Heart right ventricle (tissue), 16 donors: ENCODE results near the gene ATP13A1. TPM values are rescaled to one million over a fixed set of nuclear protein-coding genes. Genes with fewer than 3 reads are reported as not detected.
"Not testable (repeated sequence)": the region's sequence is repeated elsewhere in the genome, so short reads cannot be mapped to it uniquely, and the experiment has no call there.

Experiments
- ATAC-seq, 8 donors: fragments of 200-7000 bp; cut with Tn5 transposase; one replicate each; pipeline ENCODE4 v1.9.1; 2020; ENCODE audit warnings: mild to moderate bottlenecking in 8 of 8, moderate library complexity in 8 of 8, moderate number of reproducible peaks in 1 of 8
- DNase-seq, 2 donors: peaks; one replicate each; pipeline ENCODE4 v3.0.0-alpha.2; 2020
- H3K27ac ChIP-seq, 10 donors: fragments of 200-600 bp; sonication (generic) in 2 of 10; one replicate each; pipeline versions ENCODE4 v1.5.0 to v1.8.0; 2020 to 2022; ENCODE audit warnings: mild to moderate bottlenecking in 3 of 10
- H3K27me3 ChIP-seq, 7 donors: fragments of 200-600 bp; one replicate each; pipeline ENCODE4 v1.8.0; 2021 to 2022; ENCODE audit warnings: mild to moderate bottlenecking in 2 of 7
- H3K36me3 ChIP-seq, 9 donors: fragments of 200-600 bp; sonication (generic) in 1 of 9; one replicate each; pipeline versions ENCODE4 v1.5.0 to v1.8.0; 2020 to 2022; ENCODE audit warnings: mild to moderate bottlenecking in 2 of 9
- H3K4me1 ChIP-seq, 9 donors: fragments of 200-600 bp; sonication (generic) in 1 of 9; one replicate each; pipeline versions ENCODE4 v1.5.0 to v1.8.0; 2020 to 2022; ENCODE audit warnings: mild to moderate bottlenecking in 4 of 9
- H3K4me3 ChIP-seq, 10 donors: fragments of 200-600 bp; sonication (generic) in 2 of 10; one replicate each; pipeline versions ENCODE4 v1.5.0 to v1.8.0; 2020 to 2022; ENCODE audit warnings: mild to moderate bottlenecking in 7 of 10, moderate library complexity in 2 of 10
- H3K9me3 ChIP-seq, 11 donors: fragments of 200-600 bp in 10 of 11; sonication (generic) in 2 of 11; one replicate each; pipeline versions ENCODE4 v1.5.0 to v1.8.0; 2013 to 2022; ENCODE audit warnings: mild to moderate bottlenecking in 2 of 11, control low read depth in 1 of 11, moderate library complexity in 1 of 11
- WGBS, 2 donors: extraction: QIAGEN DNeasy Blood & Tissue Kit; methylation state at CpG; one replicate each; pipeline ENCODE4 v1.1.7; 2013; ENCODE audit warnings: inconsistent platforms in 1 of 2; 5-methylcytosine and 5-hydroxymethylcytosine counted together
- intact Hi-C, 10 donors: fragments of 100-400 bp; cut with DNase I; formaldehyde crosslinking; loops; one replicate each; pipeline versions ENCODE4 v1.11.1 to v1.14.2; 2022
- polyA plus RNA-seq, 2 donors: library from polyadenylated mRNA; stranded (reverse); fragments of 200-250 nt; gene quantifications; one replicate each; pipeline ENCODE4 v1.2.3, GENCODE V29; 2013
- total RNA-seq, 10 donors: library from RNA; stranded (reverse); fragmentation: NEBNext Ultra II Directional in 3 of 10; extraction: Animal tissue kit (Norgen Biotek cat#: 25700) in 3 of 10; gene quantifications; one replicate each; pipeline versions ENCODE4 v1.2.1 to v1.2.4, GENCODE V29; 2021 to 2023
- TF ChIP-seq, protein P1 (sequence below), 9 donors: fragments of 200-600 bp; sonication (generic) in 2 of 9; IDR thresholded peaks; one replicate each; pipeline versions ENCODE4 v1.5.0 to v1.8.0; 2021 to 2022; ENCODE audit warnings: antibody characterized with exemption in 9 of 9, mild to moderate bottlenecking in 5 of 9, moderate library complexity in 1 of 9
- donor health status: Arrhythmogenic right ventricular cardiomyopathy.
- donor health status: ischemic (EF 13 %, LVEDD 7.1; RV severe dilation, severe dysfunction).
- donor health status: healthy with polysubstance abuse.
- donor health status: DM: no; HTN: yes; CAD: no.
- donor health status: DM: no; HTN: no; CAD: no.
- donor health status: ischemic (EF 25% LVEDD 6.9; RV normal size, moderate dysfunction).
- donor health status: ischemic (EF 25% LVEDD 5.7; RV mildly dilated, moderate dysfunction).
- donor health status: healthy.
- donor health status: DM: yes; HTN: yes; CAD: no.
- donor health status: Ischemic cardiomyopathy.
- donor health status: ischemic (EF 35%, LVEDD 5.7; RV mildly dilated, moderate dysfunction).
- donor health status: nonischemic (EF 11% LVEDD 7.7; RV severe dilation, severe dysfunction).
- donor health status: DM: yes; HTN: yes; CAD: no.
- donor health status: PGD.
- donor health status: ischemic (EF 29% LVEDD 5.4; RV normal size, mild dysfunction).
- donor health status: nonischemic (EF 23%, LVEDD 6.1; RV moderate dilation, normal function).

ATP13A1 gene
- total and polyA plus RNA-seq, 12 donors = 12.3 to 34.5 (median 18.8) TPM

DNA sequence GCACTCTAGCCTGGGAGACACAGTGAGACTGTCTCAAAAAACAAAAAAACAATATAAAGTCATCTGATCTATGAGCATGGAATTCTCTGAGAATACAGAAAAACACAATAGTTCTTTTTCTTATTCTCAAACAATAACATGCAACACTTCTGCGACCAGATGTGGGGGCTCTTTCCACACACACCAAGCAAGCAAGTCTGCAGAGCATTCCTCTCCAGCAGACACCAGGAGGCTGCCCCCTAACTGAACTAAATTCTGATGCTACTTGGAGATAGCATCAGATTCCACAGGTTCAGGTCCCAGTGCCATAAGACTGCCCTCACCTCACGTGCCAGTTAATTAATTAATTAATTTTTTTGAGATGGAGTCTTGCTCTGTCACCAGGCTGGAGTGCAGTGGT lies 32.9 kb upstream of the ATP13A1 start:
- Histone ChIP-seq H3K9me3 (peaks cover 0 to 84% (median 11%) of the 10 kb centered on the region in 11 donors), H3K27me3 (no peaks in the 10 kb centered on the region), H3K36me3 (peaks cover 0 to 8% (median 0%) of the 10 kb centered on the region in 9 donors), H3K27ac (no peak overlapping the region), H3K4me1 (no peaks in the 10 kb centered on the region), H3K4me3 (no peak overlapping the region)
- no peak for ATAC-seq
- intact Hi-C loops = no loop called here
- DNase-seq = no peak
- WGBS, 2 donors = 79 to 87% methylated on average over 2 of the region's 2 CpGs
- TF ChIP-seq, protein P1, sequence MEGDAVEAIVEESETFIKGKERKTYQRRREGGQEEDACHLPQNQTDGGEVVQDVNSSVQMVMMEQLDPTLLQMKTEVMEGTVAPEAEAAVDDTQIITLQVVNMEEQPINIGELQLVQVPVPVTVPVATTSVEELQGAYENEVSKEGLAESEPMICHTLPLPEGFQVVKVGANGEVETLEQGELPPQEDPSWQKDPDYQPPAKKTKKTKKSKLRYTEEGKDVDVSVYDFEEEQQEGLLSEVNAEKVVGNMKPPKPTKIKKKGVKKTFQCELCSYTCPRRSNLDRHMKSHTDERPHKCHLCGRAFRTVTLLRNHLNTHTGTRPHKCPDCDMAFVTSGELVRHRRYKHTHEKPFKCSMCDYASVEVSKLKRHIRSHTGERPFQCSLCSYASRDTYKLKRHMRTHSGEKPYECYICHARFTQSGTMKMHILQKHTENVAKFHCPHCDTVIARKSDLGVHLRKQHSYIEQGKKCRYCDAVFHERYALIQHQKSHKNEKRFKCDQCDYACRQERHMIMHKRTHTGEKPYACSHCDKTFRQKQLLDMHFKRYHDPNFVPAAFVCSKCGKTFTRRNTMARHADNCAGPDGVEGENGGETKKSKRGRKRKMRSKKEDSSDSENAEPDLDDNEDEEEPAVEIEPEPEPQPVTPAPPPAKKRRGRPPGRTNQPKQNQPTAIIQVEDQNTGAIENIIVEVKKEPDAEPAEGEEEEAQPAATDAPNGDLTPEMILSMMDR (IDR thresholded peaks at IDR 0.05) = no peak

DNA sequence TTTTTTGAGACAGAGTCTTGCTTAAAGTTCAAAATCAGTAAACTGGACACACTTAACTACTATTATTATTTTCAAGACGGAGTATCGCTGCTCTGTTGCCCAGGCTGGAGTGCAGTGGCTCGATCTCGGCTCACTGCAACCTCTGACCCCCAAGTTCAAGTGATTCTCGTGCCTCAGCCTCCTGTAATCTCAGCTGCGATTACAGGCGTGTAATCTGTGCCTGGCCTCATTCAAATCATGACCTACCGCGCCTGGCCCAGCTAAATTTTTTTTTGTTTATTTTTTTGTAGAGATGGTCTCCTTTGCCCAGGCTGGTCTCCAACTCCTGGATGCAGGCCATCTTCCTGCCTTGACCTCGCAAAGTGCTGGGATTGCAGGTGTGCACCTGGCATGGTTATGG lies 28.2 kb upstream of the ATP13A1 start:
- H3K9me3 ChIP-seq = peaks cover 0 to 65% (median 0%) of the 10 kb centered on the region in 11 donors
- TF ChIP-seq, protein P1 (IDR thresholded peaks at IDR 0.05) = no peak
- no peak overlapping the region for H3K27ac ChIP-seq
- H3K36me3 ChIP-seq = no peaks in the 10 kb centered on the region
- DNase-seq (no peak), ATAC-seq (no peak)
- no peaks in the 10 kb centered on the region for H3K27me3 ChIP-seq
- WGBS, 2 donors = 89 to 92% methylated on average over 10 of the region's 10 CpGs
- no peaks in the 10 kb centered on the region for H3K4me1 ChIP-seq
- intact Hi-C loops = no loop called here
- H3K4me3 ChIP-seq = no peak overlapping the region

DNA sequence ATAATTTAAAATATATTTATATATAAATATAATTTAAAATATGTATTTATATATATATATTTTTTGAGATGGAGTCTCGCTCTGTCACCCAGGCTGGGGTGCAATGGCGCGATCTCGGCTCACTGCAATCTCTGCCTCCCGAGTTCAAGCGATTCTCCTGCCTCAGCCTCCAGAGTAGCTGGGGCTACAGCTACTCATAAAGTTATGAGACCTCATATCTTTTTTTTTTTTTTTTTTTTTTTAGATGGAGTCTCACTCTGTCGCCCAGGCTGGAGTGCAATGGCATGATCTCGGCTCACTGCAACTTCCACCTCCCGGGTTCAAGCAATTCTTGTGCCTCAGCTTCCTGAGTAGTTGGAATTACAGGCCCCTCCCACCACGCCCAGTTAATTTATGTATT lies 25.5 kb upstream of the ATP13A1 start:
- WGBS, 2 donors = 97 to 98% methylated on average over 10 of the region's 10 CpGs
- intact Hi-C loops = not testable (repeated sequence)

DNA sequence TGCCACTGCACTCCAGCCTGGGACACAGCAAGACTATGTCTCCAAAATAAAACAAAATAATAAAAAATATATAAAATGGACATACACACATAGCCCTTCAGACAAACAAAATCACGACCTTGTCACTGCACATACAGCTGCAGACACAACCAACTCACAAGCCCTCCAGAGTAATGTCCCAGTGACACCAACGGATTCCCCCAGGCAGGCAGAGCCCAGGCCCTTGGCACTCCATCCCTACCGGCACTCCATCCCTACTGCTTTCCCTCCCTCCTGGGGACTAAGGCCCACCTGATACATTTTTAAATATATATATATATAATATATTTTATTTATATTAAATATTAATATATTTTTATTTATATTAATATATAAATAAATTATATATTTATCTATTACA lies 23.6 kb upstream of the ATP13A1 start:
- Histone ChIP-seq H3K9me3 (peaks cover 0 to 81% (median 3%) of the 10 kb centered on the region in 11 donors), H3K27ac (no peak overlapping the region), H3K4me3 (no peak overlapping the region), H3K4me1 (no peaks in the 10 kb centered on the region), H3K36me3 (peaks cover 0 to 11% (median 0%) of the 10 kb centered on the region in 9 donors), H3K27me3 (no peaks in the 10 kb centered on the region)
- DNase-seq (no peak), ATAC-seq (no peak)
- TF ChIP-seq, protein P1 (IDR thresholded peaks at IDR 0.05) = no peak
- 95 to 97% methylated on average over 3 of the region's 3 CpGs for WGBS, 2 donors
- intact Hi-C loops = no loop called here

More for the DNA sequence above, 25.5 kb upstream of the ATP13A1 start:
- not testable (repeated sequence) for ATAC-seq, H3K4me1 ChIP-seq, DNase-seq, H3K4me3 ChIP-seq, H3K36me3 ChIP-seq, H3K27ac ChIP-seq, H3K27me3 ChIP-seq
- H3K9me3 ChIP-seq = peaks cover 0 to 77% (median 3%) of the 10 kb centered on the region in 11 donors

DNA sequence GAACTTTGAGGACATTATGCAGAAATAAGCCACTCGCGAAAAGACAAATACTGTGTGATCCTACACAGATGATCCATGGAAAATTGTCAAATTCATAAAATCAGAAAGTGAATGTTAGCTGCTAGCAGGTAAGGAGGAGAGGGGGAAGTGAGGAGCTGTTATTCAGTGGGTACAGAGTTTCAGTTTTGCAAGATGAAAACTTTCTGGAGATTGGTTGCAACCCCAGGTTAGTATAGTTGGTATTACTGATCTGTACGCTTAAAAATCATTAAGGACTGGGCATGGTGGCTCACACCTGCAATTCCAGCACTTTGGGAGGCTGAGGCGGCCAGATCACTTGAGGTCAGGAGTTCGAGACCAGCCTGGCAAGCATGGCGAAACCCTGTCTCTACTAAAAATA lies 23.1 kb upstream of the ATP13A1 start:
- H3K27ac ChIP-seq = no peak overlapping the region
- H3K9me3 ChIP-seq = peaks cover 0 to 81% (median 3%) of the 10 kb centered on the region in 11 donors
- ATAC-seq (no peak), DNase-seq (no peak)
- TF ChIP-seq, protein P1 (IDR thresholded peaks at IDR 0.05) = no peak
- peaks cover 0 to 16% (median 0%) of the 10 kb centered on the region in 9 donors for H3K36me3 ChIP-seq
- intact Hi-C loops = no loop called here
- H3K27me3 ChIP-seq = no peaks in the 10 kb centered on the region
- no peak overlapping the region for H3K4me3 ChIP-seq
- WGBS, 2 donors = 95 to 99% methylated on average over 6 of the region's 6 CpGs
- H3K4me1 ChIP-seq = no peaks in the 10 kb centered on the region

DNA sequence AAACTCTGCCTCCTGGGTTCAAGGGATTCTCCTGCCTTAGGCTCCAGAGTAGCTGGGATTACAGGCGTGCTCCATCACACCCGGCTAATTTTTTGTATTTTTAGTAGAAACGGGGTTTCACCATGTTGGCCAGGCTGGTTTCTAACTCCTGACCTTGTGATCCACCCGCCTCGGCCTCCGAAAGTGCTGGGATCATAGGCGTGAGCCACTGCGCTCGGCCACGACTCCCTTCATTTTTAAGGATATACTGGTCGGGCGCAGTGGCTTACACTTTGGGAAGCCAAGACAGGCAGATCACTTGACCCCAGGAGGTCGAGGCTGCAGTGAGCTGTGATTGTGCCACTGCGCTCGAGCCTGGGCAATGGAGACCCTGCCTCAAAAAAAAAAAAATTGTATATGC lies 22.6 kb upstream of the ATP13A1 start:
- peaks cover 0 to 20% (median 0%) of the 10 kb centered on the region in 9 donors for H3K36me3 ChIP-seq
- H3K4me3 ChIP-seq, H3K4me1 ChIP-seq, DNase-seq, intact Hi-C loops, ATAC-seq, H3K27me3 ChIP-seq, H3K27ac ChIP-seq: not testable (repeated sequence)
- peaks cover 0 to 81% (median 3%) of the 10 kb centered on the region in 11 donors for H3K9me3 ChIP-seq
- WGBS, 2 donors = 95 to 97% methylated on average over 15 of the region's 15 CpGs
